HT-29 (cell line): ENCODE measurements around the gene SLC25A26. TPM values are rescaled to one million over a fixed set of nuclear protein-coding genes. Genes with fewer than 3 reads are reported as not detected.
A peak's percentile ranks its signal among the peaks of the same experiment; 100 is the strongest.

Experiments
- DNase-seq: peaks from one replicate; pipeline ENCODE4 v3.0.0-alpha.2; 2015; ENCODE audit warnings: low spot score
- total RNA-seq: library from RNA; depleted of rRNA; stranded (reverse); fragments of >200 nt; shearing (Covaris generic); gene quantifications from 2 replicates; pipeline ENCODE4 v1.2.3, GENCODE V29; 2014; rRNA removed

Gene SLC25A26, protein sequence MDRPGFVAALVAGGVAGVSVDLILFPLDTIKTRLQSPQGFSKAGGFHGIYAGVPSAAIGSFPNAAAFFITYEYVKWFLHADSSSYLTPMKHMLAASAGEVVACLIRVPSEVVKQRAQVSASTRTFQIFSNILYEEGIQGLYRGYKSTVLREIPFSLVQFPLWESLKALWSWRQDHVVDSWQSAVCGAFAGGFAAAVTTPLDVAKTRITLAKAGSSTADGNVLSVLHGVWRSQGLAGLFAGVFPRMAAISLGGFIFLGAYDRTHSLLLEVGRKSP
- 11.0 and 17.4 TPM in 2 replicates for total RNA-seq

DNA sequence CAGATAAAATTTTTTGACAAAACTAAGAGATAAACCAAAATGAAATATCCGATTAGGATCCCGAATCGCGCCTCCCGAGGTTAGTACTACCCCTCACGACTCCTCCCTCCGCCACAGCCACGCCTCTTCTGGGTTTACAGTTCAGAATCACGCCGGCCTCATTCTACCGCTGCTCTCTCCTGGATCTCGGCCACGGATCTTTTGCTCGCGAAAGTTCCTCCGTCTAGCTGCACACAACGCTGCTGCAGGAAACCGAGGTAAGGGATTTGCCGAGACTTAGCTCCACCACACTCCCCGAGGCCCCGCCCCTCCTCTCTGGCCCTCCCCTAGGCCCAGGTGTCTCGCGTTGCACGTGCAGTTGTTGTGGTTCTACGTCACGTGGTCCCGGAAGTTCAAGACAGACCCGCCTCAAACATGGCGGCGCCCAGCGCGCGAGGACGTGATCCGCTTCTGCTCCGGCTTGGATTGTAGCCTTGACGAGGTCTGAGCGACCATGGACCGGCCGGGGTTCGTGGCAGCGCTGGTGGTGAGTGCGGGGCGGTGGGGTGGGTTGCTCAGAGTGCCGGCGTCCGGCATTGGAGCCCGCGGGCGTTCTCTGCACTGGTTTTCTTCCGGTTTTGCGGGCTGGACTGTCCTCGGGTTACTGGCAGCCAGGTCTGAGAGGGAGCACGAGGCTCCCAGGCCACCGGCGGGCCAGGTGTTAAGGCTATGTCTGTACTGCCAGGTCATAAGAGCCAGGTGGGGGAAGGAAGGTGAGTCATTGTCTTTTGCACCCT is at the start of gene SLC25A26:
TSS of gene SLC25A26 (plus strand) at position 400 of the 776 bp plus-strand sequence. CDS start at position 494, 94 bp downstream.
- peak; percentile 89 for DNase-seq

DNA sequence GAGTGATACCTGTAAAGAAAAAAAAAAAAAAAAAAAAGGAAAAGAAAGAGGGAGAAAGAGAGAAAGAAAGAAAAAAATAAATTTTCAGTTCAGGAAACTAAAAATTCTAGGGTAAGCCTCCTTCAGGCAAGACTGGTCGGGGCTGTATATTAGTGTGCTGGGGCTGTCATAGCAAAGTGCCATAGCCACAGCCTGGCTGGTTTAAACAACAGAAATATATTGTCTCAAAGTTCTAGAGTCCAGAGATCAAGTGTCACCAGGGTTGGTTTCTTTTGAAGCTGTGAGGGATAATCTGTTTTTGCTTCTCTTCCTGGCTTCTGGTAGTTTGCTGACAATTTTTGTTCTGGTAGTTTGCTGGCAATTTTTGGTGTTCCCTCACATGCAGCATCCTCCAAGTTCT is 48.4 kb upstream of the SLC25A26 start:
- no peak for DNase-seq

DNA sequence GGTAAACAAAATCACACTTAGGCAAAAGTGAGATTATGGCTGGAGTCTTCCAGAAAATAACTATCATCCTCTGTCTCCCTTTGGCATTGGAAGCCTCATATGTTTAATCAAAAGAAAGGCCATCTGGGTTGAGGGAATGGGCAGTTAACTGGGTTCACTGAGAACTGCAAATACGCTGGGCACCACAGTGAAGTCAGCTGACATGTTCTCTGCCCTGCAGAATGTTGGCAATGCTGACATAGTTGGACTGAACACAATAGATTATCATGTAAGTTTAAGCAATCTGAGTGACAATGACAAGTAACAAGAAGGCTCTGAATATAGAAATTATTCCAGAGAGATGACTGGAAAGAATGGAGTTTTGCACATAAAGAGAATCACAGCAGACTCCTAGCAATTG is 43.8 kb upstream of the SLC25A26 start:
- no peak for DNase-seq

GRCh38 chr3:66178206-66178605 is 42.6 kb upstream of the SLC25A26 start:
- no peak for DNase-seq

DNA sequence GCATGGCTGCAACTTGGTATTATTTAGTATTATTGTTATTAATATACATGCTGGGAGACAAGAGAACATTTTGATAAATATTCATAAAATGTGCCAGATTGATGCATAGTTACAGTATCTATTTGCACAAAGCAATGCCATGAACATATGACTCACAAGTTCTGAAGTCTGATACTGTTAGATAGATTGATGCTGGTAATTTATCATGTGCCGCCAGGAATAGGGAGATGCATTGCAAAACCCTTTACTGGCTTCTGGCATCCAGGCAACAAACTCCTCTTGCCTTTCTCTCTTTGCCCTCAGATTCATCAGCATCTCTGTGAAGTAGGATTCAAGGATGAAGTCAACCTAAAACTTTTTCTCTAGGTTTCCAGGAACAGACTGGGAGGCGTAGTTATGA is 41.0 kb upstream of the SLC25A26 start:
- DNase-seq: no peak

- no peak for DNase-seq
Observed at GRCh38 chr3:66181764-66182163, 39.0 kb upstream of the SLC25A26 start.

GRCh38 chr3:66182246-66182645 is 38.6 kb upstream of the SLC25A26 start:
- no peak for DNase-seq

DNA sequence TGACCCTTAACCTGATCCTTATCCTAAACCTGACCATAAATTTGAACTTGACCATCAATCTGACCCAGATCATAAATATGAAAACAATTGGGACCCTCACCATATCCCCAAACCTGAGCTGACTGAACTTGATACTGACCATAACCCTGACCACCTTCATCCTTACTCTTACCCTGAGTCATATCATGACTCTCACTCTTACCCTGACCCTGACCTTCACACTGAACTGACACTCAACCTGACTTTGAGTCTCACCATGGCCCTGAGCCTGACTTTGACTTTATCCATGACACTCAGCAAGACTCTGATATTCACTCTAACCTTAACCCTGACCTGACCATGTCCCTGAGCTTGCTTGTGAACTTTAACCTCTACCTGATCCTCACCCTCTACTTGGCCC is 34.3 kb upstream of the SLC25A26 start:
- no peak for DNase-seq

DNA sequence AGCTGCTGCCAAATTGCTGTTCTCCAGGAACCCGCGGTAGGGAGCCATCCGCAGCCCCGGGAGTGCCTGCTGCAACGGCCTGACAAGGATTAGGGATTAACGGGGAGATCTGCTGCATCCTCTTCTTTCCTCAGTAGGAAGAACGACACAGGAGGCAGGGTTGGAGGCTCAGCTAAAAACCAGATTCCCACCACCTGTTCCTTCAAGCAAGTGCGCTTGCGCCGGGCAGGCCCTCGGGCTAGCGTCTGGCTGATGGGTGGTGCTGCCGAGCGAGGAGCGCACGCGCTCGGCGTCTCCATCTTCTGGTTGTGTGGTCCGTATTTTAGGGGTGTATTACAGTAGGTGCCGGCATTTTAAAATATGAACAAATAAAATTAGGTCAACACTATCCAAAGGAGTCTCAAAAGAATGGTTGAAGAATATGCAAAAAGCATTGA is 25.4 kb upstream of the SLC25A26 start:
- DNase-seq: no peak

- no peak for DNase-seq
Observed at GRCh38 chr3:66196633-66197032, 24.2 kb upstream of the SLC25A26 start.

GRCh38 chr3:66198437-66199088 is 22.2 kb upstream of the SLC25A26 start:
- no peak for DNase-seq

DNA sequence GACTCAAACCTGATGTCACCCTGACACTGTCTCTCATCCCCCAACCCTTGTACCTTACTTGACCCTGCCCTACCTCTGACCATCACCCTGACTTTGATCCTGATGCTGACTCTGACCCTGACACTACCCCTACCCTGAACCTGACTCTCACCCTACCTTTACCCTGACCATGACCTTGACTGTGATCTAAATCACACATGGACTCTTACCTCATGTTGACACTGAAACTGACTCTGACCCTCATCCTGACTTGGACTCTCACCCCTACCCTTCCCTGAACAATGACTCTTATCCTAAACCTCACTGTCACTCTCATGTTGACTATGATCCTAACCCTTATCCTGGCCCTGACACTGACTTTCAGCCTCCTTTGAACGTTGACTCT is 21.7 kb upstream of the SLC25A26 start:
- no peak for DNase-seq

DNA sequence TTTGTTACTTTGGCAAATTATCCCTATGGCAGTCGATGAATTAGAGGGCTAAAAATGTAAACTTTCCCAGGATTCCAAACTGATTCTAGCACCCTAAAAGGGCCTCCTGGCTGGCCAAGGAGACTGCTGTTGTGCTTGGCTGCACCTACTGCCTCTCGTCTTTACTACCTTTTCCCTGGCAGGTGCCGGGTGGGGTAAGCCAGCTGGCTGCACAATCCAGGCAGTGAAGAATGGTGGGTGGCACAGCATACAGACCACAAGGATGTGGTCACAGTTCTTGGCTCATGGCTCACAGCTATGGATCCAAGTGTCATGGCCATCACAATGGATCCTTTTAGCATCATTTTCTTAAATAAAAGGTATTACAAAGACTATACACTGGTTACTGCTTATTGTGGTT is 20.7 kb upstream of the SLC25A26 start:
- DNase-seq: peak; percentile 8

- no peak for DNase-seq
Observed at GRCh38 chr3:66200786-66201185, 20.0 kb upstream of the SLC25A26 start.

- DNase-seq: no peak
Observed at GRCh38 chr3:66203275-66203674, 17.5 kb upstream of the SLC25A26 start.

- no peak for DNase-seq
Observed at GRCh38 chr3:66206806-66207205, 14.0 kb upstream of the SLC25A26 start.

DNA sequence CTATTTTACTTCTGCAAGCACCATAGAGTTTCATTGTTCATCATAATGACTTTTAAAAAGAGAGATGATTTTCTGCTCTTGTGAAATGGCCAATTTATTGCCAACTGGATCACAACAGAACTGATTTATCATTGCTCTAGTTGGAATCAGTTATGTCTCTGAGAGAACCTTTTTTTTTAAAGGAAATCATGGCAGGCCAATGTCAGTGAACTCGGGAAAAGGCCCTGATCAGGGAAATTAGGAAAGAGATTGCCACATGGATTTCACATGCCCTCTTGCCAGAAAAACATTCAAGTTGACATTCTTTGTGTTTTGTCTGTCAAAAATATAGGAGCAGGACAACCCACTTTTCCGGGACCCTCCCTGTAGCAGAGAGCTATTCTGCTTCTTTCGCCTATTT is 12.6 kb upstream of the SLC25A26 start:
- no peak for DNase-seq

- DNase-seq: no peak
Observed at GRCh38 chr3:66210687-66211295, 10.0 kb upstream of the SLC25A26 start.

DNA sequence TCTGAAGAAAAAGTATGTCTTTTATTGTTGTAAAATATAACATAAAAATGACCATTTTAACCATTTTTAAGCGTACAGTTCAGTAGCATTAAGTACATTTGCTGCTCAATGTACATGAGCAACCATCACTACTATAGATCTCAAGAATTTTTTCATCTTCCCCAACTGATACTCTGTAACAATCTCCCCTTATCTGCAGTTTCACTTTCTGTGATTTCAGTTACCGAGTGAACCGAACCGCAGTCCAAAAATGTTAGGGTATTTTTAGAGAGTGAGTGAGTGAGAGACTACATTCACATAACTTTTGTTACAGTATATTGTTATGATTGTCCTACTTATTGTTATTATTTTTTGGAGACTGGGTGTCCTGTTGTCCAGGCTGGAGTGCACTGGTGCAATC is 9.0 kb upstream of the SLC25A26 start:
- no peak for DNase-seq

- no peak for DNase-seq
Observed at GRCh38 chr3:66215106-66215505, 5.7 kb upstream of the SLC25A26 start.

GRCh38 chr3:66220066-66220465 is 735 bp upstream of the SLC25A26 start:
- DNase-seq: no peak

DNA sequence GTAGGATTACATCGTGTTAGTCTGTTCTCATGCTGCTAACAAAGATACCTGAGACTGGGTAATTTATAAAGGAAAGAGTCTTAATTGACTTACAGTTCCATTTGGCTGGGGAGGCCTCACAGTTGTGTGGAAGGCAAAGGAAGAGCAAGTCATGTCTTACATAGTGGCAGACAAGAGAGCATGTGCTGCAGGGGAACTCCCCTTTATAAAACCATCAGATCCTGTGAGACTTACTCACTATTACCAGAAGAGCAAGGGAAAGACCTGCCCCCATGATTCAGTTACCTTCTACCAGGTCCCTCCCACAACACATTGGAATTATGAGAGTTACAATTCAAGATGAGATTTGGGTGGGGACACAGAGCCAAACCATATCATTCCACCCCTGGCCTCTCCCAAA is 3.4 kb downstream of the SLC25A26 start:
- no peak for DNase-seq
